ENCODE results near the gene ACOX1. TPM values are rescaled to one million over a fixed set of nuclear protein-coding genes. Genes with fewer than 3 reads are reported as not detected.

ACOX1 gene
- total and polyA plus RNA-seq, 2 of the 13 experiments (the other 11 are each of a cell fraction or from before 2014, with no cell fraction given): 86.4 to 120 TPM

DNA sequence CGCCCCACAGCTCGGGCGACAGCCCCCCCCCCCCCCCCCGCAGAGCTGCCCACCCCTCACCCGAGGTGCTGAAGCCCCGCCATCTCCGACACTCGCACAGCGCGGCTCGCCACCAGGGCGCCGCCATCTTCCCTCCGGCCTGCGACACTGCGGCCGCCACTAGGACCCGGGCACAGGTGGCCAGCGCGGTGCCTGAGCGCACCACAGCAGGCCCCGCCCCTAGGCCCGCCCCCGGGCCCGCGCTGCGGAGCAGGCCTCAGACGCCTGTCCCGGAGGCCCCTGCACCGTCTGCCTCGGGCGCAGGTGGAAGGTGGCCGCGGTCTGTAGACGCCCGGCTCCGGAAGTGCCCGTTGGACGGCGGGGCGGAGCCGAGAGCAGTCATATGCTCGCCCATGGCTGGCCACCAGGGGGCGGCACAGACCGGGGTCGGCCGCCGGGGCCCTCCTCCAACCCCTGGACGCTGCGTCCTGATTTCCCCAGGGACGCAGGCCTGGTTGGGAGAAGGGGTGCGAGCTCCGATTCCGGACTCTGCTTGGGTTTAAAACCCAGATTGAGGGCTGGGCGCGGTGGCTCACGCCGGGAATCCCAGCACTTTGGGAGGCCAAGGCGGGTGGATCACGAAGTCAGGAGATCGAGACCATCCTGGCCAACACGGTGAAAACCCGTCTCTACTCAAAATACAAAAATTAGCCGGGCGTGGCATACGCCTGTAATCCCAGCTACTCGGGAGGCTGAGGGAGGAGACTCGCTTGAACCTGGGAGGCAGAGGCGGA lies 74.0 kb downstream of the ACOX1 start, which contains the start of gene MRPL38 (continued):
- TF ChIP-seq SOX6 (IDR thresholded peaks at IDR 0.05) (no peak), SOX6 (CRISPR knock-in tag; IDR thresholded peaks at IDR 0.05) (peak; percentile 92), RBFOX2 (IDR thresholded peaks at IDR 0.05; ENCODE audit: low read depth, low read length) (peak; percentile 91), NFE2 (CRISPR knock-in tag; IDR thresholded peaks at IDR 0.05) (0 out of 2 replicates have a peak, but pooled peaks have one; percentile 8), NFRKB (IDR thresholded peaks at IDR 0.05) (no peak), ZNF788 (CRISPR knock-in tag; IDR thresholded peaks at IDR 0.05; ENCODE audit: borderline replicate concordance) (peak; percentile 98; the same call in 1 of the 2 replicates), TBL1XR1 (IDR thresholded peaks at IDR 0.05; ENCODE audit: borderline replicate concordance, low read length, partially characterized antibody) (no peak), ZMYM2 (CRISPR knock-in tag; IDR thresholded peaks at IDR 0.05) (peak; percentile 98), ZNF816 (CRISPR knock-in tag; IDR thresholded peaks at IDR 0.05; ENCODE audit: borderline replicate concordance) (peak; percentile 41; the same call in 1 of the 2 replicates), NPAS2 (CRISPR knock-in tag; IDR thresholded peaks at IDR 0.05; ENCODE audit: borderline replicate concordance) (no peak), GABPB1 (CRISPR knock-in tag; IDR thresholded peaks at IDR 0.05) (peak; percentile 95), ZNF883 (CRISPR knock-in tag; IDR thresholded peaks at IDR 0.05; ENCODE audit: not compliant biosample characterization) (peak; percentile 90), POGZ (CRISPR knock-in tag; IDR thresholded peaks at IDR 0.05) (peak; percentile 87), ZFYVE20 (CRISPR knock-in tag; IDR thresholded peaks at IDR 0.05; ENCODE audit: borderline replicate concordance, low read depth) (no peak), ZNF850 (CRISPR knock-in tag; conservative IDR thresholded peaks at IDR 0.05) (peak; percentile 85; the same call in 1 of the 2 replicates), MED8 (CRISPR knock-in tag; IDR thresholded peaks at IDR 0.05; ENCODE audit: insufficient replicate concordance) (peak; percentile 97), MEIS1 (CRISPR knock-in tag; IDR thresholded peaks at IDR 0.05; ENCODE audit: borderline replicate concordance) (no peak; the same call in 1 of the 2 replicates), NONO (IDR thresholded peaks at IDR 0.05) (no peak), NONO (CRISPR knock-in tag; conservative IDR thresholded peaks at IDR 0.05) (peak; percentile 99), HHEX (CRISPR knock-in tag; IDR thresholded peaks at IDR 0.05) (no peak; the same call in 1 of the 2 replicates), ZNF746 (CRISPR knock-in tag; IDR thresholded peaks at IDR 0.05) (no peak; the same call in 1 of the 2 replicates), SATB2 (CRISPR knock-in tag; IDR thresholded peaks at IDR 0.05) (no peak; the same call in 1 of the 2 replicates), SALL2 (CRISPR knock-in tag; IDR thresholded peaks at IDR 0.05) (peak; percentile 99), ZBTB42 (CRISPR knock-in tag; IDR thresholded peaks at IDR 0.05) (0 out of 2 replicates have a peak, but pooled peaks have one; percentile 33), SKI (IDR thresholded peaks at IDR 0.05; ENCODE audit: partially characterized antibody) (peak; percentile 98), ZNF326 (CRISPR knock-in tag; IDR thresholded peaks at IDR 0.05; ENCODE audit: borderline replicate concordance) (no peak), CAMTA2 (CRISPR knock-in tag; IDR thresholded peaks at IDR 0.05; ENCODE audit: borderline replicate concordance) (0 out of 2 replicates have a peak, but pooled peaks have one; percentile 25)
- TF ChIP-seq, protein P1, sequence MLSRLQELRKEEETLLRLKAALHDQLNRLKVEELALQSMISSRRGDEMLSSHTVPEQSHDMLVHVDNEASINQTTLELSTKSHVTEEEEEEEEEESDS (CRISPR knock-in tag; IDR thresholded peaks at IDR 0.05; ENCODE audit: borderline replicate concordance): peak; percentile 89; the same call in 1 of the 2 replicates
- TF ChIP-seq, protein P2, sequence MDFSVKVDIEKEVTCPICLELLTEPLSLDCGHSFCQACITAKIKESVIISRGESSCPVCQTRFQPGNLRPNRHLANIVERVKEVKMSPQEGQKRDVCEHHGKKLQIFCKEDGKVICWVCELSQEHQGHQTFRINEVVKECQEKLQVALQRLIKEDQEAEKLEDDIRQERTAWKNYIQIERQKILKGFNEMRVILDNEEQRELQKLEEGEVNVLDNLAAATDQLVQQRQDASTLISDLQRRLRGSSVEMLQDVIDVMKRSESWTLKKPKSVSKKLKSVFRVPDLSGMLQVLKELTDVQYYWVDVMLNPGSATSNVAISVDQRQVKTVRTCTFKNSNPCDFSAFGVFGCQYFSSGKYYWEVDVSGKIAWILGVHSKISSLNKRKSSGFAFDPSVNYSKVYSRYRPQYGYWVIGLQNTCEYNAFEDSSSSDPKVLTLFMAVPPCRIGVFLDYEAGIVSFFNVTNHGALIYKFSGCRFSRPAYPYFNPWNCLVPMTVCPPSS (IDR thresholded peaks at IDR 0.05): no peak
- TF ChIP-seq, protein P3, sequence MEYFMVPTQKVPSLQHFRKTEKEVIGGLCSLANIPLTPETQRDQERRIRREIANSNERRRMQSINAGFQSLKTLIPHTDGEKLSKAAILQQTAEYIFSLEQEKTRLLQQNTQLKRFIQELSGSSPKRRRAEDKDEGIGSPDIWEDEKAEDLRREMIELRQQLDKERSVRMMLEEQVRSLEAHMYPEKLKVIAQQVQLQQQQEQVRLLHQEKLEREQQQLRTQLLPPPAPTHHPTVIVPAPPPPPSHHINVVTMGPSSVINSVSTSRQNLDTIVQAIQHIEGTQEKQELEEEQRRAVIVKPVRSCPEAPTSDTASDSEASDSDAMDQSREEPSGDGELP (IDR thresholded peaks at IDR 0.05; ENCODE audit: borderline replicate concordance, low read depth): peak; percentile 89
